ENCODE measurements around the gene MS4A14. TPM values are rescaled to one million over a fixed set of nuclear protein-coding genes. Genes with fewer than 3 reads are reported as not detected.

MS4A14 gene
- not detected in 2 replicates for total RNA-seq (2011; cell fraction: chromatin; rRNA removed; ENCODE audit: low replicate concordance)
- not detected in 2 replicates for total RNA-seq (2011; cell fraction: nucleolus; rRNA removed)
- not detected in 2 replicates for total RNA-seq (2011; cell fraction: nucleoplasm; rRNA removed)
- not detected in 2 replicates for total RNA-seq (2014; rRNA removed)
- not detected in 2 replicates for total RNA-seq (2014; rRNA removed; fragmentation: Illumina TruSeq; extraction: Trizol)
- not detected in 2 replicates for total RNA-seq (2015; rRNA removed; fragmentation: Illumina TruSeq; extraction: Trizol)
- total RNA-seq (2021) = not detected in 2 replicates
- polyA plus RNA-seq (2011; rRNA removed) = not detected in 2 replicates
- polyA plus RNA-seq (2011; cell fraction: cytosol; rRNA removed) = not detected in 2 replicates
- not detected in 2 replicates for polyA plus RNA-seq (2011; cell fraction: nucleus; rRNA removed)
- not detected in 2 replicates for polyA plus RNA-seq (2012)
- not detected in 2 replicates for polyA plus RNA-seq (2014; fragmentation: Illumina TruSeq; extraction: Trizol)
- not detected for polyA plus RNA-seq (2014; fragmentation: Nextera tagmentation; extraction: Ambion mirVana)
- not detected in 2 replicates for polyA plus RNA-seq (2014; rRNA removed)
- not detected in 2 replicates for polyA minus RNA-seq (2011; rRNA and poly(A)+ RNA removed)
- not detected in 2 replicates for polyA minus RNA-seq (2011; cell fraction: cytosol; rRNA and poly(A)+ RNA removed)
- polyA minus RNA-seq (2011; cell fraction: nucleus; rRNA and poly(A)+ RNA removed) = not detected in 2 replicates
- not detected for Bru-seq, nascent RNA
- not detected for BruChase-seq, experiment 1, labeled RNA remaining after a 2-hour chase
- not detected for BruChase-seq, experiment 2, labeled RNA remaining after a 6-hour chase
- long read RNA-seq, experiment 1 = 0 reads
- long read RNA-seq, experiment 2 = 0 reads
- long read RNA-seq, experiment 3 = 0 reads

- CTCF ChIA-PET (ENCODE audit: low intra/inter-chr PET ratio) = no interaction called here
- Histone ChIP-seq H3K79me2 (ENCODE audit: control insufficient read depth, insufficient read depth, low read length) (no peaks in the 10 kb centered on the region), H3K4me2 (ENCODE audit: insufficient read depth, low read length) (no peak within 1 kb of the TSS), H3K9me3 (replicated peaks; ENCODE audit: control insufficient read depth, insufficient read depth, low read depth, low read length) (no peaks in the 10 kb centered on the region), H4K20me1 (replicated peaks; ENCODE audit: control insufficient read depth, insufficient read depth, low read length) (no peaks in the 10 kb centered on the region), H3K27me3 (ENCODE audit: control insufficient read depth in 2 of 2, insufficient read depth in 2 of 2, low read length in 2 of 2) (no peaks in the 10 kb centered on the region), H3K4me3 (no peak within 1 kb of the TSS), H3K9me1 (ENCODE audit: control insufficient read depth, insufficient read depth, low read length) (no peaks in the 10 kb centered on the region), H3K4me1 (replicated peaks in 1 of 2; ENCODE audit: control insufficient read depth in 2 of 2, insufficient read depth in 2 of 2, low read length in 2 of 2) (no peaks in the 10 kb centered on the region), H3K9ac (ENCODE audit: insufficient read depth in 1 of 2, low read depth in 2 of 2, low read length in 2 of 2) (no peak within 1 kb of the TSS), H3K27ac (ENCODE audit: extremely low read depth, low read depth, low read length) (no peak within 1 kb of the TSS), H2AFZ (ENCODE audit: low read depth, low read length) (no peak within 1 kb of the TSS), H3K36me3 (ENCODE audit: control insufficient read depth, insufficient read depth, low read length) (no peaks in the 10 kb centered on the region)
- intact Hi-C loops (cut with micrococcal nuclease) (no loop called here), in situ Hi-C loops (cut with MboI) (no loop called here)
- BruUV-seq (replicated peaks) = no TSS peak
- ATAC-seq = no peak
- DNase-seq (ENCODE audit: extremely low read depth in 1 of 4, low spot score in 3 of 4) = no peak
- FAIRE-seq = no peak
- POLR2A ChIA-PET = no interaction called here
- WGBS (ENCODE audit: insufficient coverage, low coverage, missing lambda C conversion rate) = 0% methylated on average over 3 of the region's 3 CpGs
- TF ChIP-seq NCOA6 (IDR thresholded peaks at IDR 0.05) (no peak), KDM2B (CRISPR knock-in tag; IDR thresholded peaks at IDR 0.05) (no peak), ZNF778 (CRISPR knock-in tag; IDR thresholded peaks at IDR 0.05) (no peak), C11orf30 (IDR thresholded peaks at IDR 0.05; ENCODE audit: low read depth) (no peak), MYC (IDR thresholded peaks at IDR 0.05; ENCODE audit: low read depth, low read length) (no peak), MYC (CRISPR knock-in tag; IDR thresholded peaks at IDR 0.05; ENCODE audit: borderline replicate concordance, low read depth) (no peak), SIN3A (IDR thresholded peaks at IDR 0.05; ENCODE audit: borderline replicate concordance in 2 of 2, control insufficient read depth in 1 of 2, low read depth in 2 of 2, low read length in 2 of 2) (no peak), ZNF696 (CRISPR knock-in tag; conservative IDR thresholded peaks at IDR 0.05) (no peak), RBBP5 (IDR thresholded peaks at IDR 0.05; ENCODE audit: borderline replicate concordance, insufficient read depth, low read length, poor library complexity, severe bottlenecking) (no peak), ZNF551 (CRISPR knock-in tag; IDR thresholded peaks at IDR 0.05) (no peak), ZBTB9 (CRISPR knock-in tag; IDR thresholded peaks at IDR 0.05) (no peak), HNRNPK (IDR thresholded peaks at IDR 0.05; ENCODE audit: low read depth, low read length, poor library complexity, severe bottlenecking) (no peak), CHCHD3 (CRISPR knock-in tag; IDR thresholded peaks at IDR 0.05) (no peak), PHB2 (IDR thresholded peaks at IDR 0.05; ENCODE audit: low read depth) (no peak), PKNOX1 (IDR thresholded peaks at IDR 0.05) (no peak), ZFPM2 (CRISPR knock-in tag; IDR thresholded peaks at IDR 0.05) (no peak)
These were observed at the start of gene MS4A14 for GRCh38 chr11:60396382-60396781. Gene MS4A14, plus strand, starts transcription at chr11:60396459. Its CDS starts 120 bp downstream, at chr11:60396579.

Data from K562 (cell line).